Neural cell (in vitro differentiated cells): ENCODE results near the gene HMCN2.

Experiments used
- EZH2 ChIP-seq: fragments of 200-600, 300-800 bp; shearing (Covaris generic), sonication (generic); IDR thresholded peaks from 2 replicates; pipeline ENCODE4 v1.6.1; 2014; ENCODE audit warnings: antibody characterized with exemption, low read length, borderline replicate concordance, mild to moderate bottlenecking; ENCODE audit not compliant: insufficient read depth, poor library complexity, severe bottlenecking
- POLR2AphosphoS5 ChIP-seq: IDR thresholded peaks from 2 replicates; pipeline ENCODE4 v1.6.1; 2012
- RAD21 ChIP-seq: fragments of 450-650 bp; conservative IDR thresholded peaks from 2 replicates; pipeline ENCODE4 v1.6.1; 2014; ENCODE audit warnings: antibody characterized with exemption, mild to moderate bottlenecking, moderate library complexity
- SMC3 ChIP-seq: fragments of 450-650 bp; conservative IDR thresholded peaks from 2 replicates; pipeline ENCODE4 v1.6.1; 2014; ENCODE audit warnings: antibody characterized with exemption, mild to moderate bottlenecking, moderate library complexity; ENCODE audit not compliant: poor library complexity
- TF ChIP-seq, protein P1 (sequence below): fragments of 450-650 bp; IDR thresholded peaks from 2 replicates; pipeline ENCODE4 v1.5.1; 2014; ENCODE audit warnings: antibody characterized with exemption, mild to moderate bottlenecking, moderate library complexity; ENCODE audit not compliant: poor library complexity, severe bottlenecking

DNA sequence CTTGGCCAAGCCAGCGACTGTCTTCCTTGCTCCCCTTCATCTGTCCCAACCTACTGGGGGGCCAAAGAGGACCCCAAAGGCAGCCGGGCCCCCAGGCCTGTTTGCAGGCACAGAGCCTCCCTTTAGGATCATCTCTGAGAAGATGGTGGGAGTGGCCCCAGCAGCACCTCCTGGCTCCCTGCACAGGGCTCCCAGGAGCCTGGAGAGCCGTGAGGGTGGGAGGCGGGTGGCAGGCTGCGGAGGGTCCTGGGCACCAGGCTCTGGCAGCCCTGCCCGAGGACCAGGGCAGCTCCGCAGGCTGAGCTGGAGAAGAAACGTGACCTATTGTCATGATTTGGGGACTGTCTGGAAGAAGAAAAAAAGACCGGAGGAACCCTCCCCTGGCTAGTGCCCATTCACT, 212.6 kb downstream of the HMCN2 start:
- TF ChIP-seq, protein P1, sequence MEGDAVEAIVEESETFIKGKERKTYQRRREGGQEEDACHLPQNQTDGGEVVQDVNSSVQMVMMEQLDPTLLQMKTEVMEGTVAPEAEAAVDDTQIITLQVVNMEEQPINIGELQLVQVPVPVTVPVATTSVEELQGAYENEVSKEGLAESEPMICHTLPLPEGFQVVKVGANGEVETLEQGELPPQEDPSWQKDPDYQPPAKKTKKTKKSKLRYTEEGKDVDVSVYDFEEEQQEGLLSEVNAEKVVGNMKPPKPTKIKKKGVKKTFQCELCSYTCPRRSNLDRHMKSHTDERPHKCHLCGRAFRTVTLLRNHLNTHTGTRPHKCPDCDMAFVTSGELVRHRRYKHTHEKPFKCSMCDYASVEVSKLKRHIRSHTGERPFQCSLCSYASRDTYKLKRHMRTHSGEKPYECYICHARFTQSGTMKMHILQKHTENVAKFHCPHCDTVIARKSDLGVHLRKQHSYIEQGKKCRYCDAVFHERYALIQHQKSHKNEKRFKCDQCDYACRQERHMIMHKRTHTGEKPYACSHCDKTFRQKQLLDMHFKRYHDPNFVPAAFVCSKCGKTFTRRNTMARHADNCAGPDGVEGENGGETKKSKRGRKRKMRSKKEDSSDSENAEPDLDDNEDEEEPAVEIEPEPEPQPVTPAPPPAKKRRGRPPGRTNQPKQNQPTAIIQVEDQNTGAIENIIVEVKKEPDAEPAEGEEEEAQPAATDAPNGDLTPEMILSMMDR: no peak
- TF ChIP-seq SMC3 (no peak), POLR2AphosphoS5 (no peak), EZH2 (no peak), RAD21 (no peak)
